ENCODE data around the gene PPP1R13B. TPM values are rescaled to one million over a fixed set of nuclear protein-coding genes. Genes with fewer than 3 reads are reported as not detected.

PPP1R13B gene
- total and polyA plus RNA-seq, 2 donors from 2014 or later = 15.1 to 69.4 TPM

- no peak overlapping the region for H3K4me3 ChIP-seq (ENCODE audit: low read length in 3 of 3)
- intact Hi-C loops (cut with DNase I) = no loop called here
- no peak overlapping the region for H3K27ac ChIP-seq (ENCODE audit: low read depth in 2 of 2, low read length in 2 of 2)
- TF ChIP-seq, protein P1, sequence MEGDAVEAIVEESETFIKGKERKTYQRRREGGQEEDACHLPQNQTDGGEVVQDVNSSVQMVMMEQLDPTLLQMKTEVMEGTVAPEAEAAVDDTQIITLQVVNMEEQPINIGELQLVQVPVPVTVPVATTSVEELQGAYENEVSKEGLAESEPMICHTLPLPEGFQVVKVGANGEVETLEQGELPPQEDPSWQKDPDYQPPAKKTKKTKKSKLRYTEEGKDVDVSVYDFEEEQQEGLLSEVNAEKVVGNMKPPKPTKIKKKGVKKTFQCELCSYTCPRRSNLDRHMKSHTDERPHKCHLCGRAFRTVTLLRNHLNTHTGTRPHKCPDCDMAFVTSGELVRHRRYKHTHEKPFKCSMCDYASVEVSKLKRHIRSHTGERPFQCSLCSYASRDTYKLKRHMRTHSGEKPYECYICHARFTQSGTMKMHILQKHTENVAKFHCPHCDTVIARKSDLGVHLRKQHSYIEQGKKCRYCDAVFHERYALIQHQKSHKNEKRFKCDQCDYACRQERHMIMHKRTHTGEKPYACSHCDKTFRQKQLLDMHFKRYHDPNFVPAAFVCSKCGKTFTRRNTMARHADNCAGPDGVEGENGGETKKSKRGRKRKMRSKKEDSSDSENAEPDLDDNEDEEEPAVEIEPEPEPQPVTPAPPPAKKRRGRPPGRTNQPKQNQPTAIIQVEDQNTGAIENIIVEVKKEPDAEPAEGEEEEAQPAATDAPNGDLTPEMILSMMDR (IDR thresholded peaks at IDR 0.05; ENCODE audit: borderline replicate concordance, extremely low read depth, insufficient read depth) = no peak
- no peaks in the 10 kb centered on the region for H3K9me3 ChIP-seq (ENCODE audit: control insufficient read depth in 2 of 3, insufficient read depth in 1 of 3, low read length in 3 of 3)
- DNase-seq (peak in 1 of 5 donors; percentile 29), FAIRE-seq (no peak)
- H3K9ac ChIP-seq (ENCODE audit: low read length in 3 of 3) = no peak overlapping the region
- H3K4me1 ChIP-seq (ENCODE audit: control insufficient read depth in 2 of 3, insufficient read depth in 2 of 3, low read depth in 1 of 3, low read length in 3 of 3) = peaks cover 0 to 5% (median 3%) of the 10 kb centered on the region in 3 donors
- peaks cover 4 to 33% (median 19%) of the 10 kb centered on the region in 3 donors for H3K36me3 ChIP-seq (ENCODE audit: control insufficient read depth in 2 of 3, insufficient read depth in 3 of 3, low read length in 3 of 3)
- no peaks in the 10 kb centered on the region for H3K27me3 ChIP-seq (ENCODE audit: control insufficient read depth, insufficient read depth, low read length)
Observed at GRCh38 chr14:103742499-103743255, 104.7 kb downstream of the PPP1R13B start.

DNA sequence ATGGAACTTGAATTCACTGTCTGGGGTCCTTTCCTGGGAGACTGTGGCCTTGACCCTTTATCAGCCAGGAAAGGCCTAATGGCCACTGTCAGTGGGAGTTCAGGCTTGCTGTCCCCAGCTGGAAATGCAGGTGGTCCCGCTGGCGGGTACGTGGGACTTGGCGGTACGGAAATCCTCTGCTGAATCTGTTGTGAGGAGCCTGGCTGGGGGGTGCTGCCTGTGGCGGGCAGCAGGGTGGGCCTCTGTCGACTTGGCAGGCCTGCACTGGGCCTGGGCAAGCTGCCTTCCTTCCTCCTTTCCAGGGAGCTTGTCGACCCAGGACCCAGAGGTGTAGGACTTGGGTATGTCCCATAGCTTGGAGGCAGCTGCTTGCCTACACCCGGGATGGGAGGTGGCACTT is 105.5 kb downstream of the PPP1R13B start:
- Histone ChIP-seq H3K36me3 (ENCODE audit: control insufficient read depth in 2 of 3, insufficient read depth in 3 of 3, low read length in 3 of 3) (peaks cover 4 to 32% (median 19%) of the 10 kb centered on the region in 3 donors), H3K27me3 (ENCODE audit: control insufficient read depth, insufficient read depth, low read length) (no peaks in the 10 kb centered on the region), H3K4me1 (ENCODE audit: control insufficient read depth in 2 of 3, insufficient read depth in 2 of 3, low read depth in 1 of 3, low read length in 3 of 3) (peaks cover 0 to 5% (median 5%) of the 10 kb centered on the region in 3 donors), H3K27ac (ENCODE audit: low read depth in 2 of 2, low read length in 2 of 2) (no peak overlapping the region), H3K4me3 (ENCODE audit: low read length in 3 of 3) (no peak overlapping the region), H3K9me3 (ENCODE audit: control insufficient read depth in 2 of 3, insufficient read depth in 1 of 3, low read length in 3 of 3) (no peaks in the 10 kb centered on the region), H3K9ac (ENCODE audit: low read length in 3 of 3) (no peak overlapping the region)
- DNase-seq (peak in 1 of 5 donors; percentile 68), FAIRE-seq (no peak)
- intact Hi-C loops (cut with DNase I) = no loop called here
- TF ChIP-seq, protein P1 (IDR thresholded peaks at IDR 0.05; ENCODE audit: borderline replicate concordance, extremely low read depth, insufficient read depth) = no peak

GRCh38 chr14:103740991-103741689 is 106.2 kb downstream of the PPP1R13B start:
- no peak for FAIRE-seq
- Histone ChIP-seq H3K36me3 (ENCODE audit: control insufficient read depth in 2 of 3, insufficient read depth in 3 of 3, low read length in 3 of 3) (peaks cover 4 to 32% (median 21%) of the 10 kb centered on the region in 3 donors), H3K9me3 (ENCODE audit: control insufficient read depth in 2 of 3, insufficient read depth in 1 of 3, low read length in 3 of 3) (no peaks in the 10 kb centered on the region), H3K4me3 (ENCODE audit: low read length in 3 of 3) (no peak overlapping the region), H3K9ac (ENCODE audit: low read length in 3 of 3) (no peak overlapping the region), H3K27me3 (ENCODE audit: control insufficient read depth, insufficient read depth, low read length) (no peaks in the 10 kb centered on the region), H3K27ac (ENCODE audit: low read depth in 2 of 2, low read length in 2 of 2) (no peak overlapping the region), H3K4me1 (ENCODE audit: control insufficient read depth in 2 of 3, insufficient read depth in 2 of 3, low read depth in 1 of 3, low read length in 3 of 3) (peaks cover 0 to 11% (median 10%) of the 10 kb centered on the region in 3 donors)
- TF ChIP-seq, protein P1 (IDR thresholded peaks at IDR 0.05; ENCODE audit: borderline replicate concordance, extremely low read depth, insufficient read depth) = no peak
- peak in 1 of 5 donors; percentile 35 for DNase-seq
- intact Hi-C loops (cut with DNase I) = no loop called here
